ENCODE data around the gene CTPS1.

- TF ChIP-seq POLR2A (IDR thresholded peaks at IDR 0.05) (no peak), CTCF (IDR thresholded peaks at IDR 0.05) (no peak), POLR2AphosphoS5 (IDR thresholded peaks at IDR 0.05) (no peak), EP300 (IDR thresholded peaks at IDR 0.05) (no peak)
These were observed 8.2 kb downstream of the CTPS1 start for GRCh38 chr1:40987439-40988276.
